Measurements from ENCODE around the gene SLC22A3.

DNA sequence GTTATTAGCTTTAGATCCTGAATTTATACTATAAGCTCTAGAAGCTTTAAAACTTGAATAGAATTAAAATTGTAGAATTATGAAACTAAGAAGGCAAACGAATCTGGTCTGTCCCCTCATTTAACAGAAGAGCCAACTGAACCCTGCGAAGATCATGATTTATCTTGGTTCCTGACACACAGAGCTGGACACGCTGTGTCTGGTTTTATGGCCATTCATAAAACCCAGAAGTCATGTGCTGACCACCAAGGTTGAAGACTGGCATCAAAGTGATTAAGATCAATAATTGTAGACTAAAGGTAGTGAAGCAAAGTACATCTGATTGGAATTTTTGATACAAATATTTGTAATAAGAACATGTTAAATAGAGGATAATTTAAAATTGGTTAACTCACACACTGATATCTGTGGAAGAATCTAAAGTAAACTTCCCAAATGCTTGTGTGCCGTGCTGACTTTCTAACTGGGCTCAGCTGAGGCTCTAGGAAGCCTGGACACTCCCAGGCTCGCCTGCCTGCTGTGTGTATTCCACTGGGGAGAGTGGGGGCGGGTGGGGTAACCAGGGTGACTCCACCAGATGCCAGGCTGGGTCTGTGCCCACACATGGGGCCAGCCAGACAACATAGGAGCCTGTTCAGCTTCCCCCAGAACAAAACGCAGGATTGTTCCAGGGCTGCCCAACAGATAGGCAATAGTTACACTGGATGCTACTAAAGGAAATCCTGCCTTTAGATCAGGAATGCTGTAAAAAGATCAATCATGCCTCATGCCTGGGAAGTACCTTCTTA is 42.1 kb upstream of the SLC22A3 start:
- no peak for TF ChIP-seq POLR2A (IDR thresholded peaks at IDR 0.05; ENCODE audit: low read length)
- TF ChIP-seq GATA1 (IDR thresholded peaks at IDR 0.05; ENCODE audit: low read depth, low read length): no peak

All from erythroblast (primary cell).